GM19099 (cell line): ENCODE data around the gene PTCRA.

Source experiments
- POLR2A ChIP-seq: IDR thresholded peaks from 3 replicates; pipeline ENCODE4 v1.6.1; 2011; ENCODE audit warnings: low read depth; ENCODE audit not compliant: insufficient read length; ENCODE audit errors: extremely low read depth

The PTCRA gene

DNA sequence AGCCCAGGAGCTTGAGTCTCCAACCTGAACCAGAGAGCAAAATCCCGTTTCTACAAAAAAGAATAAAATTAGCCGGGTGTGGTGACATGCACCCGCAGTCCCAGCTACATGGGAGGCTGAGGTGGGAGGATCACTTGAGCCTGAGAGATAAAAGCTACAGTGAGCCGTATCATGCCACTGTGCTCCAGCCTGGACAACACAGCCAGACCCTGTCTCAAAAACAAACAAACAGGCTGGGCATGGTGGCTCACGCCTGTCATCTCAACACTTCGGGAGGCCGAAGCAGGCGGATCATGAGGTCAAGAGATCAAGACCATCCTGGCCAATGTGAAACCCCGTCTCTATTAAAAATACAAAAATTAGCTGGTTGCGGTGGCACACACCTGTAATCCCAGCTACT, 11.4 kb upstream of the PTCRA start:
- TF ChIP-seq POLR2A: no peak

- no peak for TF ChIP-seq POLR2A
These were observed 8.5 kb upstream of the PTCRA start for GRCh38 chr6:42907336-42907735.

- TF ChIP-seq POLR2A: no peak
These were observed 6.0 kb upstream of the PTCRA start for GRCh38 chr6:42909835-42910234.

DNA sequence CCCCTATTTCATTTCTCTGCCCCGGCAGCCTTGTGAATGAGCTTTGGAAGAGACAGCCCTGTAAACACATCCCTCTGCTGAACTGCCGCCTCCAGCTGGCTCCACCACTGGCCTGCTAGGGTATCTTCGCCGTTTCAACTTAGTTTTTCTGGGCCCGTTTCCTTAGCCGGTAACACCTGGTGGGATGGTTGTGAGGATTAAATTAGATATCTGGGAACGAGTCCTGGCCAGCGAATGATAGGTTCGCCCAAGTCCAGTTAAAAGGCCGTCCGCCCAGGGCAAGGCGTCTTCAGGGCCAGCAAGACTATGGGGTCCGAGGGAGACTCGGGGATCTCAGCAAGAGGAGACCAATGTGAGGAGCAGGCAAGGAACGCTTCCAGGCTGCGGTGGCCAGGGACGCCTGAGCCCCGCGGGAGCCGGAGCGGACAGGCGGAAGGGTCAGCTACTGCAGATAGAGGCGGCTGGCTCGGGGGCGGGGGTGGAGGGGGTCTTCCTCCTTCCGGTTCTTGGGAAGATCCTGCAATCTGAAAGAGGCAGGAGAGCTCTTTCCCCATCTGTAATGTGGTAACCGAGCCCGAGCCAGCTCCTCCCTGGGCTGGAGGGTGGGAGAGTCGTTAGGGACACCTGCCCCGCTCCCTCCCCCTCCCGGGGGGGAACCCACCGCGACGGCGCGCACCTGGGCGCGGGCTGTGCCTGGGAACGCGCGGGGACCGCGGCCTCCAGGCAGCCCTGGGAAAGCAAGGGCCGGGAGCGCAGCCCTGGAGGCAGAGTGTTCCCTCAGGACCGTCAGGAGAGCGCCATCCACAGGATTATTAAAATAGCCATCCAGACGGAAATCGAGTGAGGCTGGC, 4.5 kb upstream of the PTCRA start:
- no peak for TF ChIP-seq POLR2A

GRCh38 chr6:42914546-42914945, 1.3 kb upstream of the PTCRA start:
- no peak for TF ChIP-seq POLR2A

DNA sequence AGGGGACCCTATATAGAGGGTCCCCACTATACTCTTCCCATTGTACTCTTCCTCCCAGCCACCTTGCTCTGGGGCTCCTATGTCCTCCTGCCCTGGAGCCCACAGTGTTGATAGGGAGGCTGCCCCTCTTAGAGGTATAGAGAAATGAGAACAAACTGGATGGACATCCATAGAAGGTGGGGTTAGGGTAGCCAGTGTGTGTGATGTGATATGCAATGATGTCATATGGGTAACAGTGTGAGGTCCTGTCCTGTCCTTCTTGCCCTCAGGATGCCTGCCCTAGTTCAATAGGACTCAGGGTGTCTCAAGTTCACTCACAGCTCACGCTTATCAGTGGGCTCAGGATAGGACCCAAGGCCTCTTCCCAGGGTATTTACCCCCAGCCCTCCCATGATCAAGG, 435 bp downstream of the PTCRA start:
- no peak for TF ChIP-seq POLR2A

DNA sequence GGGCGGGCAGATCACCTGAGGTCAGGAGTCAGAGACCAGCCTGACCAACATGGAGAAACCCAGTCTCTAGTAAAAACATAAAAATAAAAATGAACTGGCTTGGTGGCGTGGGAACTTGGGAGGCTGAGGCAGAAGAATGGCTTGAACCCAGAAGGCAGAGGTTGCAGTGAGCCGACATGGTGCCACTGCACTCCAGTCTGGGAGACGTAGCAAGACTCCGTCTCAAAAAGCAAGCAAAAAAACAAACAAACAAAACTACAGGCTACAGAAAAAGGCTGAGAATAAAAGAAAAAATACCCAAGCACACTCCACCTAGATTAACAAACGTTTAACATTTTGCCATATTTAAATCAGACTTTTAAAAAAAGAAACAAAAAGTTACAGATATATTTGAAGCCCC, 5.9 kb downstream of the PTCRA start:
- no peak for TF ChIP-seq POLR2A

GRCh38 chr6:42923666-42924065, 7.8 kb downstream of the PTCRA start:
- TF ChIP-seq POLR2A: no peak

GRCh38 chr6:42925248-42925857, 9.5 kb downstream of the PTCRA start:
- TF ChIP-seq POLR2A: no peak

GRCh38 chr6:42928986-42929820, 13.3 kb downstream of the PTCRA start, which contains the start of gene CNPY3:
Gene CNPY3, plus strand, starts transcription at chr6:42929480. Its CDS starts 91 bp downstream, at chr6:42929571.
- peak; percentile 82 for TF ChIP-seq POLR2A

DNA sequence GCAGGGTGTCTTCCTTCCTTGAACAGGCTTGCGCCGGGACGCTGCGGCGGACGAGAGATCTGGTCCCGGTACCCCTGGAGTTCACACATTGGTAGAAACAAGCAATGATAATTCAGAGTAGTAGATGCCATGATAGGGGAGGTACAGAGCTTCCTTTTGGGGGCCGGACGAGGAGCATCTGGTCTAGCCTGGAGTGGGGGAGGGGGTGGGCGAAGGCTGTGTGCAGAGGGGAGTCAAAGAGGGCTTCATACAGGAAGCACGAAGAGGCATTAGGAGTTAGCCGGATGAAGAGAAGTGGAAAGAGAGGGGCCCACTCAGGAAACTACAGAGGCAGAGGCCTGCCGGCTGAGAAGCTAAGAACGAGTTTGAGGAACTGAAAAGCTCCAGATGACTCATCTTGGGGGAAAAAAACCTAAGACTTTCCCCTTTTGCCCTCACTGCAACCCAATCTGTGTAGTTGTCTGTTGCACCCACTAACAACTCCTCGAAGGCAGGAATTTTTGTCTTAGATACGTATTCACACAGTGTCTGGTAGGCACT, 14.0 kb downstream of the PTCRA start:
- TF ChIP-seq POLR2A: no peak

DNA sequence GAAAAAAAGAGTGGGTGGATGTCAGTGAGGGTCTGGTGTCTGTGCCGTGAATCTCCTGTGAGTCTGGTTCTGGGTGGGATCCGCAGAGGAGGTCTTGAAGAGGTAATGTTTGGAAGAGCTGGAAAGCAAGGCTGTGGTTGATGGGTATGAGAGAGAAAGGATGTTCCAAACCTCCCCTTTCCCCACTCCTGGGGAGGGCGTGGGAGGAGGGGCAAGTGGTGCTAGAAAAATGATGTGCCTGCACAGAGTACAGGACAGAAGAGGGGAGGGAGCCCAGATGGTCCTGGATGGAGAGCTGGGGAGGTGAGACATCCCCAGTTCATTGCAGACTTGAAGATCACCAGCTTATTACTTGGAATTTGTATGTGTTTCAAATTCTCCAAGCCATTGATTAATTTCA, 16.6 kb downstream of the PTCRA start:
- TF ChIP-seq POLR2A: no peak

- no peak for TF ChIP-seq POLR2A
These were observed 17.4 kb downstream of the PTCRA start for GRCh38 chr6:42933205-42933604.

DNA sequence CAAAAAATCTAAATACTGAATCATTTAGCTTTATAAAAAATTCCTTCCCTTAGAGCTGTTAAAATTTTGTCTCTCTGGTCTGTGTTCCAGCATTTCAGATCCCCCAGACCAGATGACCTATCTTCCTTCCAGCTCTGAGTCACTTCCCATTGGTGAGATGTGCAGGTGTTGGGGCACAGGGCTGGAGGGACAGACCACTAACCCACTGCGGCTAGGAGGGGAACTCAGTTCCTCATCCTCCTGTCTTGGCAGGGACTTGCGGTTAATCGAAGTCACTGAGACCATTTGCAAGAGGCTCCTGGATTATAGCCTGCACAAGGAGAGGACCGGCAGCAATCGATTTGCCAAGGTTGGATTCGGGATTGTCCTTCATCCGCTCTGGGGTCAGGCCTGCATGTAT, 19.5 kb downstream of the PTCRA start:
- no peak for TF ChIP-seq POLR2A

DNA sequence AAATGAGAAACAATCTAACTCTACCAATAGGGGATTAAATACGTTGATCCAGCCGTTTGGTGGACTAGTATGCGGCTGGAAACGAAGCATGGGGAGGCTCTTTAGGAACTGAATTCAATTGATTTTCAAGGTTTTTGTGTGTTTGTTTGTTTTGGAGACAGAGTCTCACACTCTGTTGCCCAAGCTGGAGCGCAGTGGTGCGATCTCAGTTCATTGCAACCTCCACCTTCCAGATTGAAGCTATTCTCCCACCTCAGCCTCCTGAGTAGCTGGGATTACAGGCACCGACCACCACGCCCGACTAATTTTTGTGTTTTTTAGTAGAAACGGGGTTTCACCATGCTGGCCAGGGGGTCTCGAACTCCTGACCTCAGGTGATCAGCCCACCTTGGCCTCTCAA, 20.5 kb downstream of the PTCRA start:
- no peak for TF ChIP-seq POLR2A
